Neuron (in vitro differentiated cells): ENCODE measurements around the gene DNAI1.

Source experiments
- H2AFZ ChIP-seq: one replicate; pipeline ENCODE4 v1.6.1; 2013; ENCODE audit warnings: low read depth, mild to moderate bottlenecking, inconsistent platforms, low read length, moderate library complexity
- H3K27me3 ChIP-seq: one replicate; pipeline ENCODE4 v1.6.1; 2013; ENCODE audit warnings: low read length; ENCODE audit not compliant: insufficient read depth
- H3K36me3 ChIP-seq: one replicate; pipeline ENCODE4 v1.6.1; 2013; ENCODE audit warnings: low read length; ENCODE audit not compliant: insufficient read depth
- H3K4me1 ChIP-seq: one replicate; pipeline ENCODE4 v1.6.1; 2013; ENCODE audit warnings: low read length; ENCODE audit not compliant: insufficient read depth
- H3K4me3 ChIP-seq: 2 replicates; pipeline ENCODE4 v1.5.1; 2013; ENCODE audit warnings: mild to moderate bottlenecking, low read length, moderate library complexity
- H3K9me3 ChIP-seq: one replicate; pipeline ENCODE4 v1.6.1; 2013; ENCODE audit warnings: low read length

The DNAI1 gene

GRCh38 chr9:34512131-34513078, 53.8 kb downstream of the DNAI1 start:
- Histone ChIP-seq H3K4me3 (no peak overlapping the region), H3K9me3 (no peaks in the 10 kb centered on the region), H2AFZ (no peak overlapping the region), H3K4me1 (peaks cover 38% of the 10 kb centered on the region), H3K27me3 (no peaks in the 10 kb centered on the region), H3K36me3 (no peaks in the 10 kb centered on the region)

GRCh38 chr9:34513567-34514214, 55.1 kb downstream of the DNAI1 start:
- Histone ChIP-seq H3K4me1 (peaks cover 38% of the 10 kb centered on the region), H3K36me3 (no peaks in the 10 kb centered on the region), H3K9me3 (no peaks in the 10 kb centered on the region), H3K27me3 (no peaks in the 10 kb centered on the region), H2AFZ (no peak overlapping the region), H3K4me3 (no peak overlapping the region)

- H3K4me3 ChIP-seq = no peak overlapping the region
- H3K36me3 ChIP-seq = no peaks in the 10 kb centered on the region
- peaks cover 38% of the 10 kb centered on the region for H3K4me1 ChIP-seq
- H3K9me3 ChIP-seq = no peaks in the 10 kb centered on the region
- H3K27me3 ChIP-seq = no peaks in the 10 kb centered on the region
- no peak overlapping the region for H2AFZ ChIP-seq
Observed at GRCh38 chr9:34514401-34514800, 55.8 kb downstream of the DNAI1 start.

- no peak overlapping the region for H2AFZ ChIP-seq
- H3K9me3 ChIP-seq = no peaks in the 10 kb centered on the region
- peaks cover 38% of the 10 kb centered on the region for H3K4me1 ChIP-seq
- no peak overlapping the region for H3K4me3 ChIP-seq
- no peaks in the 10 kb centered on the region for H3K36me3 ChIP-seq
- no peaks in the 10 kb centered on the region for H3K27me3 ChIP-seq
Observed at GRCh38 chr9:34514816-34515215, 56.2 kb downstream of the DNAI1 start.

- H3K9me3 ChIP-seq = no peaks in the 10 kb centered on the region
- no peaks in the 10 kb centered on the region for H3K36me3 ChIP-seq
- peaks cover 27% of the 10 kb centered on the region for H3K4me1 ChIP-seq
- H3K4me3 ChIP-seq = no peak overlapping the region
- H3K27me3 ChIP-seq = no peaks in the 10 kb centered on the region
- H2AFZ ChIP-seq = no peak overlapping the region
Observed at GRCh38 chr9:34515959-34516358, 57.4 kb downstream of the DNAI1 start.

- H3K4me3 ChIP-seq = no peak overlapping the region
- no peaks in the 10 kb centered on the region for H3K9me3 ChIP-seq
- no peaks in the 10 kb centered on the region for H3K27me3 ChIP-seq
Observed at GRCh38 chr9:34517185-34517584, 58.6 kb downstream of the DNAI1 start.

GRCh38 chr9:34518110-34518616, 59.6 kb downstream of the DNAI1 start:
- Histone ChIP-seq H3K27me3 (no peaks in the 10 kb centered on the region), H3K9me3 (no peaks in the 10 kb centered on the region), H3K36me3 (no peaks in the 10 kb centered on the region), H3K4me3 (no peak overlapping the region), H2AFZ (no peak overlapping the region), H3K4me1 (peaks cover 17% of the 10 kb centered on the region)

More at GRCh38 chr9:34517185-34517584, 58.6 kb downstream of the DNAI1 start:
- peaks cover 24% of the 10 kb centered on the region for H3K4me1 ChIP-seq
- no peaks in the 10 kb centered on the region for H3K36me3 ChIP-seq
- no peak overlapping the region for H2AFZ ChIP-seq

- Histone ChIP-seq H3K27me3 (no peaks in the 10 kb centered on the region), H3K4me3 (no peak overlapping the region), H3K36me3 (no peaks in the 10 kb centered on the region), H3K4me1 (peaks cover 16% of the 10 kb centered on the region), H3K9me3 (no peaks in the 10 kb centered on the region), H2AFZ (no peak overlapping the region)
Observed at GRCh38 chr9:34518896-34519295, 60.3 kb downstream of the DNAI1 start.

- Histone ChIP-seq H3K9me3 (no peaks in the 10 kb centered on the region), H2AFZ (no peak overlapping the region), H3K4me1 (peaks cover 13% of the 10 kb centered on the region), H3K27me3 (no peaks in the 10 kb centered on the region), H3K36me3 (no peaks in the 10 kb centered on the region), H3K4me3 (no peak overlapping the region)
Observed at GRCh38 chr9:34519321-34520020, 60.9 kb downstream of the DNAI1 start.

GRCh38 chr9:34520096-34520495, 61.5 kb downstream of the DNAI1 start:
- no peak overlapping the region for H3K4me3 ChIP-seq
- no peaks in the 10 kb centered on the region for H3K36me3 ChIP-seq
- H3K27me3 ChIP-seq = no peaks in the 10 kb centered on the region
- H3K9me3 ChIP-seq = no peaks in the 10 kb centered on the region
- no peak overlapping the region for H2AFZ ChIP-seq
- H3K4me1 ChIP-seq = peaks cover 13% of the 10 kb centered on the region

- Histone ChIP-seq H2AFZ (no peak overlapping the region), H3K4me3 (no peak overlapping the region), H3K9me3 (no peaks in the 10 kb centered on the region), H3K36me3 (no peaks in the 10 kb centered on the region), H3K27me3 (no peaks in the 10 kb centered on the region), H3K4me1 (peaks cover 13% of the 10 kb centered on the region)
Observed at GRCh38 chr9:34520505-34521385, 62.1 kb downstream of the DNAI1 start.

- Histone ChIP-seq H3K36me3 (no peaks in the 10 kb centered on the region), H3K9me3 (no peaks in the 10 kb centered on the region), H3K27me3 (no peaks in the 10 kb centered on the region), H3K4me3 (no peak overlapping the region), H2AFZ (no peak overlapping the region), H3K4me1 (peaks cover 13% of the 10 kb centered on the region)
Observed at GRCh38 chr9:34521406-34522045, 62.9 kb downstream of the DNAI1 start.
